Measurements from ENCODE around the gene PPP3CA.

- TF ChIP-seq CTCF (IDR thresholded peaks at IDR 0.05), result no peak
- no peak for TF ChIP-seq POLR2A (IDR thresholded peaks at IDR 0.05)
Measured at GRCh38 chr4:101393256-101393655, 45.9 kb upstream of the PPP3CA start.
